Nephron progenitor cell (in vitro differentiated cells): Measurements from ENCODE around the gene RAMP1.

Experiments
- DNase-seq: peaks from one replicate; pipeline ENCODE4 v3.0.0; 2021
- H3K27ac Mint-ChIP-seq: 2 replicates; pipeline ENCODE4 v1.8.0; 2021; ENCODE audit warnings: mild to moderate bottlenecking, moderate library complexity, mixed read lengths
- H3K27me3 Mint-ChIP-seq: 2 replicates; pipeline ENCODE4 v1.8.0; 2021; ENCODE audit warnings: mild to moderate bottlenecking, low read depth, mixed read lengths; ENCODE audit not compliant: poor library complexity
- H3K36me3 Mint-ChIP-seq: 2 replicates; pipeline ENCODE4 v1.8.0; 2021; ENCODE audit warnings: low read depth, mixed read lengths
- H3K4me1 Mint-ChIP-seq: 2 replicates; pipeline ENCODE4 v1.8.0; 2021; ENCODE audit warnings: mixed read lengths
- H3K4me3 Mint-ChIP-seq: 2 replicates; pipeline ENCODE4 v1.8.0; 2021; ENCODE audit warnings: mild to moderate bottlenecking, moderate library complexity, mixed read lengths
- H3K9me3 Mint-ChIP-seq: 2 replicates; pipeline ENCODE4 v1.8.0; 2021; ENCODE audit warnings: mild to moderate bottlenecking, moderate library complexity, mixed read lengths
- TF ChIP-seq, protein P1 (sequence below): fragments of 200-600 bp; sonication (generic); IDR thresholded peaks from 2 replicates; pipeline ENCODE4 v1.5.0; 2021; ENCODE audit warnings: antibody characterized with exemption

Gene RAMP1

DNA sequence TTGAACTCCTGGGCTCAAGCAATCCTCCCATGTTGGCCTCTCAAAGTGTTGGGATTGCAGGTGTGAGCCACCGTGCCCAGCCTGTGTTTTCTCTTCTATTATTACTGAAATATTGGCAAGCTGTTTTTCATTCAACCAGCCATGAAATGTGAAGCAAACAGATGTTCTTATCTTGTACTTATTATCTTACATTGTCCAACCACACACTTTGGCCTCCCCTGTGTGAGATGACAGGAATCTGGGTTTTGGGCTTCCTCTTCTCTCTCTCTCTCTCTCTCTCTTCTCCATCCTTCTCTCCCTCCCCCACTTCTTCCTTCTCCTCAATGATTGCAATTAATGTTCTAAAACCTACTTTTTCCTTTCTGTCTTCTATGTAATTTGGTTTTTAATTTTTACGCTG lies 33.1 kb downstream of the RAMP1 start:
- DNase-seq = no peak
- Mint-ChIP-seq H3K4me3 (no peak overlapping the region), H3K9me3 (no peaks in the 10 kb centered on the region), H3K4me1 (peaks cover 18% of the 10 kb centered on the region), H3K27ac (no peak overlapping the region), H3K27me3 (peaks cover 7% of the 10 kb centered on the region), H3K36me3 (no peaks in the 10 kb centered on the region)
- TF ChIP-seq, protein P1, sequence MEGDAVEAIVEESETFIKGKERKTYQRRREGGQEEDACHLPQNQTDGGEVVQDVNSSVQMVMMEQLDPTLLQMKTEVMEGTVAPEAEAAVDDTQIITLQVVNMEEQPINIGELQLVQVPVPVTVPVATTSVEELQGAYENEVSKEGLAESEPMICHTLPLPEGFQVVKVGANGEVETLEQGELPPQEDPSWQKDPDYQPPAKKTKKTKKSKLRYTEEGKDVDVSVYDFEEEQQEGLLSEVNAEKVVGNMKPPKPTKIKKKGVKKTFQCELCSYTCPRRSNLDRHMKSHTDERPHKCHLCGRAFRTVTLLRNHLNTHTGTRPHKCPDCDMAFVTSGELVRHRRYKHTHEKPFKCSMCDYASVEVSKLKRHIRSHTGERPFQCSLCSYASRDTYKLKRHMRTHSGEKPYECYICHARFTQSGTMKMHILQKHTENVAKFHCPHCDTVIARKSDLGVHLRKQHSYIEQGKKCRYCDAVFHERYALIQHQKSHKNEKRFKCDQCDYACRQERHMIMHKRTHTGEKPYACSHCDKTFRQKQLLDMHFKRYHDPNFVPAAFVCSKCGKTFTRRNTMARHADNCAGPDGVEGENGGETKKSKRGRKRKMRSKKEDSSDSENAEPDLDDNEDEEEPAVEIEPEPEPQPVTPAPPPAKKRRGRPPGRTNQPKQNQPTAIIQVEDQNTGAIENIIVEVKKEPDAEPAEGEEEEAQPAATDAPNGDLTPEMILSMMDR = no peak

DNA sequence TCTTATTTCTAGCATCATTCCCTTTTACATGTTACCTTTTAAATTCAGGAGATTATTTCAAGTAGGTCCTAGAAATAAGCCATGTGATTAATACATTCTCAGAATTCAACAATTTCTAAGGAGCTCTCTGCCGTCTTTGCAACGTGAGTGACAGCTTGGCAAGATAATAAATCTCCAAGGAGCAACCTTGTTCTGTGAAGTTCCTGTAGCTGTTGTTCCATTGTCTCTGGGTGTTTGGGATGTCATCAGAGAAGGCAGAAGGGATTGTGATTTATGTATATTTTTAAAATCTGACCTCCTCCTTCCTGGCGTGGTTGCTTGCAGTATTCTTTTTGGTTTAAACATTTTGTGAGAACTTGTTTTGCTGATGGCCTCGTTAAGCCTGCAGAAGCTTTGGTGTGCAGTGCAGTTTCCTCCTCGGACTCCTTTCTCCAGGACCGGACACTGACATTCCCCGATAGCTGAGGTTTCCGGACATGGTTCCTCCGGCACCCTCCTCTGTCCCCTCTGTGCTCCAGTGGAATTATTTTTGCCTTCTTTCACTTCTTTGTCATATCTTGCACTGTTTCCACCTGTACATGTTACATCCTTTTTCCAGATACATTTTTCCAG lies 33.7 kb downstream of the RAMP1 start:
- Mint-ChIP-seq H3K27me3 (peaks cover 7% of the 10 kb centered on the region), H3K4me3 (no peak overlapping the region), H3K9me3 (no peaks in the 10 kb centered on the region), H3K36me3 (no peaks in the 10 kb centered on the region), H3K4me1 (peaks cover 19% of the 10 kb centered on the region), H3K27ac (no peak overlapping the region)
- TF ChIP-seq, protein P1 = no peak
- DNase-seq = no peak

DNA sequence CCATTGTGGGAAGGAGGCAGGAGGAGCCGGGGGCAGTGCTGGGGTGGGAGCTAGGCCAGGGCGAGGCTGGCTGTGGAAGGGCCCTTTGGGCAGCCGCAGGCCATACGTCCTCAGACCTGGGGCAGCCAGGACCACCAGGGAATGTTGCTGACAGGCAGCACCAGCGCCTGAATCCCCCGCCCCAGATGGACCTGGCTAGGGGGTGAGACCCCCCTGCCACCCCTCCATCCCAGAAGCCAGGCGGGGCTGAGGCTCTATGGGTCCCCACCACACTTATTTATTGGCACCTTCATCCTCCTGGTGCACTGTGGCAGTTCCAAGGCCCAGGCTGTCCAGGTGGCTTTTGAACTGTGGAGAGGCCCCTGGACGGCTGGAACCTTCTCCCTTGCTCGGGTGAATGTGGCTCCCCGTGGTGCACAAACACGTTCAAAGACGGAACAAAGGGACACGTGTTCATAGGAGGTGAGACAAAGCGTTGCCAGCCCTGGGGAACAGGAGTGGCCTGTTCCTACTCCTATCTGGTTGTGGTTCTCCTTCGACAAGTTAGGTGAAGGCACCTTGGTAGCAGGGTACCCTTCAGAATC lies 35.1 kb downstream of the RAMP1 start:
- no peak overlapping the region for H3K4me3 Mint-ChIP-seq
- H3K36me3 Mint-ChIP-seq = no peaks in the 10 kb centered on the region
- H3K4me1 Mint-ChIP-seq = peaks cover 19% of the 10 kb centered on the region
- H3K27ac Mint-ChIP-seq = no peak overlapping the region
- no peaks in the 10 kb centered on the region for H3K9me3 Mint-ChIP-seq
- no peak for DNase-seq
- TF ChIP-seq, protein P1 = no peak
- H3K27me3 Mint-ChIP-seq = peaks cover 7% of the 10 kb centered on the region

DNA sequence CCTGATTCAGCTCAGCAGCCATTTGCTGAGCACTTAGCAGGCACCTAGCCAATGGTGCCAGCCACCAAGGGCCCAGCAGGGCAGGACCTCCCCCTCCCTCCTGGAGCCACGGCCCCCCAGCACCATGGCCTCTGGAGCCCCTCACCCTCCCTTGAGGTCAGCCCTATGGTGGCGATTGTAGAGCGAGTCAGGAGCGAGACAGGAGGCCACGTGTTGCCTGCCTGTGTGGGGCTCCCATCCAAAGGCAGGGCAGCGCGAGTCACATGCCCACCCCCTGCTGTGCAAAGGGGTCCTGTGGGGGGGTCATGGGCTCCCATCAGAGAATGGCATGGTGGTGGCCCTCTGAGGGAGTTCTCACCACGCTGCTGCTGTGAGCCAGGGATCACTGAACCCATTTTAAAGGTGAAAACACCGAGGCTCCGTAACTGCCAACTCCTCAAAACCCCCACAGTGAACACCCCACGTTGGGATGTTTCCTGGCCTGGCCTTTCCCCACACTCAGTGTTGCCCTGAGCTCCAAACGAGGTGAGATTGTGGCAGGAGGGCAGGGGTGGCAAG lies 35.6 kb downstream of the RAMP1 start:
- Mint-ChIP-seq H3K4me3 (no peak overlapping the region), H3K27ac (no peak overlapping the region), H3K27me3 (peaks cover 7% of the 10 kb centered on the region), H3K36me3 (no peaks in the 10 kb centered on the region), H3K4me1 (peaks cover 19% of the 10 kb centered on the region), H3K9me3 (no peaks in the 10 kb centered on the region)
- TF ChIP-seq, protein P1 = no peak
- DNase-seq = no peak

DNA sequence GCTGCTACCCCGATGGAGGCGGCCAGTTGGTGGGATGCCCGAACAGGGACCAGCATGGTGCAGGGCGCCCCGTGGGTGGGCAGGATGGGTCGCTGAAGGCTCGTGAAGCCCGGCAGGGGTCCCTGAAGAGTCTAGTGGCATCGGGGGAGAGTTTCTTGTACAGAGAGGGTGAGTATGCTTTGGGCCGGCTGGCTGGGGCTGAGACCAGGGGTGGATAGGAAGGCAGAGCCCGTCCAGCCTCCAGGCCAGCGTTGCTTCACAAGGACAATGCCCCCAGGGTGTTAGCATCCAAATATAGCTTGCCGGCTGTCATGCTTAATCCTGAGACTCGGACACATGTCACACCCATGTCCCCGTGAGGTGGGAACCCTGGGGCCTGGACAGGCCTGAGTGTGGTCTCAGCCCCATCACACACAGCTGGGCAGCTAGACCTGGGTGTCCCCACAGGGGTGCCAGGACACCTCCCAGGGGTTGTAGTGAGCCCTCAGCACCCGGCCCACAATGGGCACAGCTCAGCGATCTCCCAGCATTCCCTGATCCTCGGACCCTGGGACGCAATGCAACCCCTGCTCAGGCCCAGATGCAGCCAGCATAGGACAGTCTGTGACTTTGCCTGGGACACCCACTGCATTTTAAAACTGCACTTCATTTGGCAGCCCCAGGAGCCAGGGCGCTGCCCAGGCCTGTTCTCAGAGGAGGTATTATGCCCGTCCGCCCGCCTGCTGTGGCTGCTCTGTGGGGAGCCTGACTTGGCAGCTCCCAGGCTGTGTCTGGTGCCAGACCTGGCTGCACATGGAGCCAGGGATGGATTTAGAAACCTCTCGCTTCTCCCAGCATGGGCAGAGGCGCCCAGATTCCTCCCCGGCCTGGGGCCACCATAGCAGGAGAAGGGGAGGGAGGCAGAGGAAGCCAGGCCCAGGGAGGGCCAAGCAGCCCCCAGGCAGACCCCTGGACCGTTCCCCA lies 36.4 kb downstream of the RAMP1 start:
- no peak for DNase-seq
- H3K9me3 Mint-ChIP-seq = no peaks in the 10 kb centered on the region
- H3K27me3 Mint-ChIP-seq = peaks cover 7% of the 10 kb centered on the region

More for the DNA sequence above, 36.4 kb downstream of the RAMP1 start:
- no peak overlapping the region for H3K4me3 Mint-ChIP-seq
- H3K27ac Mint-ChIP-seq = no peak overlapping the region
- TF ChIP-seq, protein P1 = no peak
- H3K4me1 Mint-ChIP-seq = peaks cover 19% of the 10 kb centered on the region
- no peaks in the 10 kb centered on the region for H3K36me3 Mint-ChIP-seq
